Thoracic aorta (tissue), 2 donors: ENCODE measurements around the gene SPECC1L. TPM values are rescaled to one million over a fixed set of nuclear protein-coding genes. Genes with fewer than 3 reads are reported as not detected.
A peak's percentile ranks its signal among the peaks of the same experiment; 100 is the strongest.
"Not testable (repeated sequence)": the region's sequence is repeated elsewhere in the genome, so short reads cannot be mapped to it uniquely, and the experiment has no call there.

Experiments
- ATAC-seq: fragments of 150-250 bp; one replicate; pipeline ENCODE4 v1.8.0; 2017; ENCODE audit warnings: low read depth; ENCODE audit not compliant: insufficient number of reproducible peaks, low FRiP score
- DNase-seq: peaks from one replicate; pipeline ENCODE4 v3.0.0-alpha.2; 2020; ENCODE audit warnings: low spot score
- H3K27ac ChIP-seq, 2 donors: fragments of 200-600 bp; sonication (generic); 1 replicate in 1 of 2; 2 replicates in 1 of 2; pipeline ENCODE4 v1.5.1; 2016; ENCODE audit warnings: mild to moderate bottlenecking in 2 of 2, moderate library complexity in 2 of 2
- H3K27me3 ChIP-seq: fragments of 200-600 bp; sonication (generic); replicated peaks from 2 replicates; pipeline ENCODE4 v1.6.0; 2016; ENCODE audit warnings: mild to moderate bottlenecking; ENCODE audit not compliant: insufficient read depth
- H3K36me3 ChIP-seq: fragments of 200-600 bp; sonication (generic); one replicate; pipeline ENCODE4 v1.5.1; 2016
- H3K4me1 ChIP-seq, 2 donors: fragments of 200-600 bp; sonication (generic); 1 replicate in 1 of 2; 2 replicates in 1 of 2; pipeline versions ENCODE4 v1.5.1 to v1.6.0; 2016; ENCODE audit warnings: low read depth in 2 of 2, mild to moderate bottlenecking in 1 of 2; ENCODE audit not compliant: control insufficient read depth in 1 of 2
- H3K4me3 ChIP-seq: fragments of 200-600 bp; sonication (generic); 2 replicates; pipeline ENCODE4 v1.5.1; 2016; ENCODE audit warnings: mild to moderate bottlenecking
- H3K9me3 ChIP-seq: fragments of 200-600 bp; sonication (generic); 2 replicates; pipeline ENCODE4 v1.5.1; 2016
- CTCF ChIP-seq: fragments of 200-600 bp; sonication (generic); IDR thresholded peaks from one replicate; pipeline ENCODE4 v1.5.1; 2019; ENCODE audit warnings: antibody characterized with exemption
- total RNA-seq, 2 donors: library from RNA; depleted of rRNA; stranded (reverse); fragments of >200 nt; gene quantifications; one replicate each; pipeline versions ENCODE4 v1.1.0 to v1.2.3, GENCODE V29; 2016

Gene SPECC1L
- total RNA-seq, 2 donors from 2014 or later: 49.4 to 50.0 TPM

DNA sequence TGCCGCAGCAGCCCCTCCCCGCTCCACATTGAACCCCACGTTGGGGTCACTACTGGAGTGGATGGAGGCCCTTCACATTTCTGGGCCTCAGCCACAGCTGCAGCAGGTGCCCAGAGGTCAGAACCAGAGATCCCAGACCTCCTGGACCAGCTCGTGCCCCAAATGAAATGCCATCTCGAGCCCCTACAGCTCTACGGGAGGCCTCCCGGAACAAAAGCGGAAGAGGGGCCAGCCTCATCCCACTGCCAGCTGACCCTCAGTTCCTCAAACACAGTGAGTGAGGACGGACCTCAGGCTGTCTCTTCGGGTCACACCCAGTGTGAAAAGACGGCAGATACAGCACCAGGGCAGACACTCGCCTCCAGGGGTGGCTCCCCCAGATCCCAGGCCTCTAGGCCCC lies 17.5 kb upstream of the SPECC1L start:
- not testable (repeated sequence) for H3K4me3 ChIP-seq, DNase-seq, H3K27me3 ChIP-seq, ATAC-seq, H3K9me3 ChIP-seq, H3K4me1 ChIP-seq, H3K36me3 ChIP-seq, H3K27ac ChIP-seq

- not testable (repeated sequence) for H3K9me3 ChIP-seq, H3K36me3 ChIP-seq, H3K27ac ChIP-seq, H3K4me1 ChIP-seq, H3K4me3 ChIP-seq, ATAC-seq, H3K27me3 ChIP-seq, DNase-seq
These were observed 14.5 kb upstream of the SPECC1L start for GRCh38 chr22:24256136-24256535.

GRCh38 chr22:24256736-24257135 lies 13.9 kb upstream of the SPECC1L start:
- not testable (repeated sequence) for DNase-seq, H3K36me3 ChIP-seq, H3K4me1 ChIP-seq, H3K9me3 ChIP-seq, H3K27ac ChIP-seq, ATAC-seq, H3K4me3 ChIP-seq, H3K27me3 ChIP-seq

DNA sequence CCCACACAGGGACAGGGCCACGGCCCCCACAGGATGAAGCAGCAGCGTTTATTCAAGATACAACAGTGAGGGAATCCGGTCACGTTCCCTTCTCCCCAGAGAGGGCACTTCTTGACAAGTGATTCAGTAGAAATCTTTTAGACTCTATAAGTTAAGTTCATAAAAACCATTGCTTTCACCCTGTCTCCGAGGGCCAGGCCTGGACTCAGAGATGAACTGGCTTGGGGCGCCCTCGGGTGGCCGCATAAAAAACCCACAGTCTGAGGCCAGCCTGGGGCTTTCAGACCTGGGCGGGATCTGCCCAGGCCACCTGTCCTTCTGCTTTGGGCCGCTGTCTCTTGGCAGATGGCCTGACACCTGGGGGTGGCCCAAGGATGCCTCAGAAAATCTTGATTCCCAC lies 11.2 kb upstream of the SPECC1L start:
- not testable (repeated sequence) for H3K36me3 ChIP-seq, H3K4me1 ChIP-seq, H3K27me3 ChIP-seq, ATAC-seq, H3K4me3 ChIP-seq, H3K9me3 ChIP-seq
- peak overlapping the region in 1 of 2 donors; percentile 21 for H3K27ac ChIP-seq
- DNase-seq: peak; percentile 52
- TF ChIP-seq CTCF: peak; percentile 42

DNA sequence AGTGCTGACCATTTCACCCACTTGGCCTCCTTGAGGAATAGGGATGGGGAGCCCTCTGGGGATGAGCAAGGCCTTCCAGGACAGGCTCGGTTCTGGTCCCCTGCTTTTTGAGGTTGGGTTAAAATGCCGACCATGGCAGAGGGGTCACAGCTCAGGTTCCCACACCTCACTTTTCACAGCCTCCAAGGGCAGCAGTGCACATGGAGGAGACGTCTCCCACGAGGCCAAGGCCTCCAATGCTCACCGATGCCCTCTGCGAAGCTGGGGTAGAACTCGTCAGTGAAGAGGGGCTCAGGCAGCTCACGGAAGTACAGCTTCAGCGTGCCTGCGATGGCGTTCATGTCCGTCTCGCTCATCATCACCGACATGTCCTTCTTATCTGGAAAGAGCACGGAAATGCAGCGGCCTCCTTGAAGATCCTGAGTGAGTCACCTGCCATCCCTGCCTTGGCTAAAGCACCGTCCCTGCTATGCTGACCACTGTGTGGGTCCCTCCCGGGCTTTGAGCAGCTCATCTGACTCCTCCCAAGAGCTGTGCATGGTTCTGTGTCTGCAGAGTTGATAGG lies 8.4 kb upstream of the SPECC1L start:
- not testable (repeated sequence) for H3K4me1 ChIP-seq, H3K4me3 ChIP-seq, H3K27me3 ChIP-seq, H3K9me3 ChIP-seq, DNase-seq, H3K36me3 ChIP-seq, H3K27ac ChIP-seq, ATAC-seq

DNA sequence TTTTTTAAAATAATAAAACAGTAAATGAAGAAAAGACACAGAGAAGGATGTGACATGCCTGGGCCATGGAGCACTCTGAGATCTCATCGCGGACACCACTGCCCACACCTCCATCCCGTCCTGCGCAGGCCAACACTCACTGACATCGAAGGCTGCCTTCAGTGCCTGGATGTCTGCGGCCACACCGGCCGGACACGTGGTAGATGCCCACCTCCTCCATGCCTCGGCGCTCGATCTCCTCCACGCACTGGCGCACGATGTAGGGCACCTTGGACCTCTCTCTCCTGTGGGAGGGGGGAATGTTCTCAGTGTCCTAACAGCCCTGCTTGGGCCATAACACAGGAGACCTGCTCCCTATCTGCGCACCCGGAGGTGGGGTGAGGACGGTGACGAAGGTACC lies 7.2 kb upstream of the SPECC1L start:
- not testable (repeated sequence) for ATAC-seq, H3K4me1 ChIP-seq, H3K36me3 ChIP-seq, H3K27ac ChIP-seq, H3K9me3 ChIP-seq, H3K27me3 ChIP-seq, DNase-seq, H3K4me3 ChIP-seq

GRCh38 chr22:24264329-24264896 lies 6.2 kb upstream of the SPECC1L start:
- not testable (repeated sequence) for ATAC-seq, H3K4me3 ChIP-seq, H3K27me3 ChIP-seq, DNase-seq, H3K27ac ChIP-seq, H3K9me3 ChIP-seq, H3K36me3 ChIP-seq, H3K4me1 ChIP-seq

DNA sequence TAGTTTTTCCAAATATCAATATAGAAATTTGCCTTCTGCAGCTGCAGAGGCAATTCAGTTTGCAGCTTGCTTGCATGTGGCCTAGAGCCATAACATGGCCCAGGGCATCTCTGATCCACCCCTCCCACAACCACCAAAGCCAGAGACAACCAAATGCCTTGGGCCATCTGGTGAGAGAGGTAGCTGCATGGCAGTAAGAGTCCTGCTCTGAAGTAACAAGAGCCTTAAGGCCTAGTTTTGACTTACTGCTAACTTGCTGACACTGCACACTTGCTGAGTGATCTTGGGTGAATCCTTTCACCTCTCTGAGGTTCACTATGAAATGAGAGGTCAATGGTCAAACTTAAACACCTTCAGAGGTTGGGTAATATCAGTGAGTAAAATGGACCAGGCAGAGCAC lies 4.9 kb upstream of the SPECC1L start:
- no peak for TF ChIP-seq CTCF
- no peak for ATAC-seq

DNA sequence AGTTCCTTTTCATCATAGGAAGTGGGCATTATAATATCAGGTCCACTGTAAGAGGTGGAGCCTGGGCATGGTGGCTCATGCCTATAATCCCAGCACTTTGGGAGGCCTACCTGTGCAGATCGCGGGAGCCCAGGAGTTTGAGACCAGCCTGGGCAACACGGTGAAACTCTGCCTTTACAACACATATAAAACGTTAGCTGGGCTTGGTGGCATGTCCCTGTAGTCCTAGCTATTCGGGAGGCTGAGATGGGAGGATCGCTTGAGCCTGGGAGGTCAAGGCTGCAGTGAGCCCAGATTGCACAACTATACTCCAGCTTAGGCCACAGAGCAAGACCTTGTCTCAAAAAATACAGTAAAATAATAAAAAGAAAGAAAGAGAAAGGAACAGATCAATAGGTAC lies 4.1 kb upstream of the SPECC1L start:
- not testable (repeated sequence) for H3K4me3 ChIP-seq, H3K9me3 ChIP-seq, H3K4me1 ChIP-seq, ATAC-seq, H3K27me3 ChIP-seq, H3K36me3 ChIP-seq, DNase-seq, H3K27ac ChIP-seq

More for the DNA sequence above, 4.9 kb upstream of the SPECC1L start:
- no peak overlapping the region for H3K4me3 ChIP-seq
- no peak overlapping the region for H3K27ac ChIP-seq
- H3K9me3 ChIP-seq: no peaks in the 10 kb centered on the region
- no peaks in the 10 kb centered on the region for H3K27me3 ChIP-seq
- no peaks in the 10 kb centered on the region for H3K36me3 ChIP-seq
- no peak for DNase-seq
- no peaks in the 10 kb centered on the region for H3K4me1 ChIP-seq
